KOPT-K1 (cell line): ENCODE results near the gene SOX5.

Experiments used
- H3K27ac ChIP-seq: fragments of 200-600 bp; sonication (generic); 2 replicates; pipeline ENCODE4 v1.5.1; 2016; ENCODE audit warnings: antibody characterized with exemption, mild to moderate bottlenecking, low read depth, low read length; ENCODE audit not compliant: poor library complexity, severe bottlenecking
- H3K36me3 ChIP-seq: fragments of 200-600 bp; sonication (generic); 2 replicates; pipeline ENCODE4 v1.5.1; 2017; ENCODE audit warnings: antibody characterized with exemption, mild to moderate bottlenecking, low read length, moderate library complexity; ENCODE audit not compliant: insufficient read depth
- H3K9me3 ChIP-seq: fragments of 200-600 bp; sonication (generic); 2 replicates; pipeline ENCODE4 v1.5.1; 2017; ENCODE audit warnings: antibody characterized with exemption, low read length, mild to moderate bottlenecking; ENCODE audit not compliant: insufficient read depth, poor library complexity, severe bottlenecking

SOX5 gene

DNA sequence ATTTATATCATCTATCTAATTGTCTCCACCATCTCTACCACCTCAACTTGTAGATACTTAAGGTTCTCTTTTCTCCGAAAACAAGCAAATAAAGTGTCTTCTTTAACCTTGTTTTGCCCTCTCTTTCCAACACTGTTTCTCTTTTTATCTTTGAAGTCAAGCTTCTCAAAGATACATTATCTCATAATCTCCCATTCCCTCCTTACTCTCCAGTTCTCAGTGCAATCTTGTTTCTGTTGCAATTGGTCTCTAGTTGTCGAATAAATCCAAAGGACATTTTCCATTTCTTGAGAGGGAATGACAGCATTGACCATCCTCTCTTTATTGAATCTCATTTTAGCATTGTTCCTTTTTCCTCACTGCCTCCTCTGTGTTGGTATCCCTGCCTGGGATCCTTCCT lies 383.3 kb downstream of the SOX5 start:
- Histone ChIP-seq H3K27ac (no peak overlapping the region), H3K36me3 (no peaks in the 10 kb centered on the region), H3K9me3 (no peaks in the 10 kb centered on the region)

DNA sequence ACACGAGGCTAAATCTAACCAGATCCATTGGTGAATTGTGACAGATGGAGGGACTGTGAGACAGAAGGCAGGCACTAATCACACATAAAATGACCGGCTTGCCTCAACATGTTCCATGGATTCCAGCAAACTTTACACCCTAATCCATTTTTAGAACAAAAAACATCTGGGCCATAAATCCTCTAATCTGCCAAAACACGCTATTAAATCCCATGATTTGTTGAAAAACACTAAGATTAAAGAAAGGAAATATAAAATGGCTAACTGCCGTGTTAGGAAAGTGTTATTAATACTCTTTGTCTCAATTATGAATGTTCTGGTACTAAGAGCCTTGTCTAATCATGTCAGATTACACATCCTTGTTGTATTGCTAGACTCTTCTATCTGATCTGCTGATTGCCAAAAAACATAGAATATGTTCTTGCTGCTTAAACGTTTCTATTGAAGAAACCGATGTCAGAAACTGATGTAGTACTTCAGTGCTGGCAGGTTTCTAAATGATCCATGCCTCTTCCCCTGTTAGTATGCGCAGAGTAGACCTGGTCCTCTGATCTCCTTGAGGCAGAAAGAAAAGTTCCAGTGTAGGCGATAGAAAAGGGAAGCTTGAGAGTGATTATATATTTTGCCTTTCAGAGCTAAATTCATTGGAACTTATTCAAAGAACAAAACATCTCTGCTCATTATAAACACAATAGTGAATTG lies 384.9 kb downstream of the SOX5 start:
- H3K9me3 ChIP-seq = no peaks in the 10 kb centered on the region
- no peak overlapping the region for H3K27ac ChIP-seq
- no peaks in the 10 kb centered on the region for H3K36me3 ChIP-seq

DNA sequence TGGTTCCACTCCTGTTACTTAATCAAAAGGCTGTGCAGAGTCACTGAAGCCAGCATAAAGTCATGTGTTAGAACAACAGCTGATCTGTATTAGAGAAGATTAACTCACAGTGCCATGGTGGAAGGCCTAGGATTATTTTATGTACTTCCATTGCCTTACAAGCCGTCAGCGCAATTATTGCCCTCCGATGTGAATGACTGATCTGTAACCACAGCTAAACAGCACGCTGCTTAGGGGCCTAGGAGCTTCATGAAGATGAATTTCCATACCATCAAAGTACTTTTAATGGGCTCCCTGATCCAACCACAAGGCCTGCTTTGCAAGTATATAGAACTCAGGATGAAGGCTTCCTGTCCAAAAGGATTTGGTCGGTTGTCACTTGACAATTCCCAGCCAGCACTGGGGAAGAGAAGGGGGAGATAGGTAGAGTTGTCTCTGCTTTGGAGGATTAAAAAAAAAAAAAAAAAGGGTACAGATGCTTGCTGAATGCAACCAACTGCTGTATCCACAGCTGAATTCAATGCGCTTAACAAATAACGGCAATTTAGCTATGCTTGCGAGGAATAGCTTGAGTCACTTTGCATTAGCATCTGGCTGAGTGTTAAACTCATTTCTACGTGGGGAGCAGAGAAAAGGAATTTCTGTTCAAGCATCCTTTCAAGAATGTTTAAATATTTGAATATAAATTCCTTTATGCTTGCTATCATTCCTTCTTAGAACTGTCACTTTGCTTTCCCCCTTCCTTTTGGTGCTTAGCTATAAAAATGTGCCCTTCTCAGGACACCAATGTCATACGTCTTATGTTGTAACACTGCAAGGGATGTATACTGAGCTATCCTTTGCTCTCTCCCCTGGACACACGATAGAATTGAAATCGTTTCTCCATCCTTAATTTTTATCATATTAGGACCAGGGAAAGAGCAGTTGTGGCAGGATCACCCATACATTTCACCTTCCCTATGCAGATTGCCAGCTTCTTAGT lies 387.8 kb downstream of the SOX5 start:
- no peaks in the 10 kb centered on the region for H3K36me3 ChIP-seq
- no peaks in the 10 kb centered on the region for H3K9me3 ChIP-seq
- no peak overlapping the region for H3K27ac ChIP-seq

DNA sequence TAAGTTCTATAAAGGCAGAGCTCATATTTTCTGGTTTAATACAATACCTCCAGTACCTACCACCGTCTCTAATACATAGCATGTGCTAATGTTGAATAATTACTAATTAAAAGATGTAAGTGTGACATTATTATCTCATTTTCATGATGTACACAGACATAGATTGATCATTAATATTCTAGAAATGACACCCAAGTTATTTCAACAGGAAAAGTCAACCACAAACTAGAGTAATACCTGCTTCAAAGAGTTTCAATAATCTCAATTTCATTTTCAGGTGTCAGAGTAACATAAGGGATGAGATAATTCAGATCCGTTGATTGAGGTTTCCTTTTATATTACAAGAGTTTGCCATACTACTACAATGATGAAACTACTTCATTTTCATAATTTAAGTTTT lies 388.9 kb downstream of the SOX5 start:
- no peak overlapping the region for H3K27ac ChIP-seq
- H3K9me3 ChIP-seq = no peaks in the 10 kb centered on the region
- no peaks in the 10 kb centered on the region for H3K36me3 ChIP-seq

DNA sequence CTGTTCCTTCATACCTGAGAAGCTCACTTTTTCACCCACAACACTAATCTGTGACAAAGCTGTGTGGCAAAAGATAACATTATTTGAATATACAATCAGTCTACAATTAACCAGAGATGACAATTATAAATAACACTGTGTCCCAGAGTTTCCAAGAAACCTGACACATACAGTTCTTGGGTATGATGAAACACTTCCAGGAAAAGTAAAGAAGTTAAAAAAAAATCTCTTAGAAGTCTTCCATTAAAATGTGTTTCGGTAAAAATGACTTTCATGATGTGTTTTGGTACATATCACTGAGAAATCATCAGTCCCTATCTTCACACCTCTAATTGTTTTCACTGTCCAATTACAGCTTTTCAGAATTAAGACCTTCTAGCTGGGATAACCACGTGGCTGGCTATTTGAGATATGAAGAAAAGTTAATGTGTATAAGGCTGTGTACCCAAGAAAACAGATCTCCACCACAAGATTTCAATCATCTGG lies 390.2 kb downstream of the SOX5 start:
- Histone ChIP-seq H3K27ac (no peak overlapping the region), H3K9me3 (no peaks in the 10 kb centered on the region), H3K36me3 (no peaks in the 10 kb centered on the region)

DNA sequence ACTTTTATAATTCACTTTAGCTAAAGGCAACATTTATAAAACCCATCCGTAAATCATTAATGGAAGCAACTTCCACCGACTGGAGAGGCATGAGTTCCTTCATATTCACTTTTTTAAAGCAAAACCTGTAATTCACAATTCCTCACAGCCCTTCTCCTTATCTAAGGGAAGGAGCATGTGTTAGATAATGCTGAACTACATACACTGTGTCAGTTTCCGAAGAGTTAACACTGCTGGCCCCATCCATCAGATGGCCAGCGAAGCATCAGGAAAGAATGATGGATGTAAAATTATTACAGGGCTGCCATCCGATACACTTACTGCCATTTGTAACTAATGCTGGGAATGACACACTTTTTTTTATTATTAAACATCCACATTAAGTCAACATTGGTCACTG lies 392.8 kb downstream of the SOX5 start:
- H3K9me3 ChIP-seq = no peaks in the 10 kb centered on the region
- H3K27ac ChIP-seq = no peak overlapping the region
- H3K36me3 ChIP-seq = no peaks in the 10 kb centered on the region

DNA sequence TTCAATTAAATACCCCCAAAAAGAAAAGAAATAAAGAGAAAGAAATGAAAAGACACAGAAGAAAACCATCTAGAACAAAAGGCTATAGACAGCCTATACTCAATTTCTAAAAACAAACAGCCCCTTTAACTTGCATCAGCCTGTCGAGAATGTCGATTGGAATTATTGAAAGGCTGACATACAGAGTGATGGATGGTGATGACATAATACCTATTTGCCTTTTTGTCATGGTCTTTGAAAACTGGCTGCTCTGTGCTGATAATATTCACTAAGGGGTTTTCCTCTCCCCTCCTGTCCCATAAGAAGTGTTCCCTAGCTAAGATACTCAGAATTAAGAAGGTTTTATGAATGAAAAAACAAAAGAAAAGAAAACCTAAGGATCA lies 393.7 kb downstream of the SOX5 start:
- no peaks in the 10 kb centered on the region for H3K9me3 ChIP-seq
- no peaks in the 10 kb centered on the region for H3K36me3 ChIP-seq
- H3K27ac ChIP-seq = no peak overlapping the region

DNA sequence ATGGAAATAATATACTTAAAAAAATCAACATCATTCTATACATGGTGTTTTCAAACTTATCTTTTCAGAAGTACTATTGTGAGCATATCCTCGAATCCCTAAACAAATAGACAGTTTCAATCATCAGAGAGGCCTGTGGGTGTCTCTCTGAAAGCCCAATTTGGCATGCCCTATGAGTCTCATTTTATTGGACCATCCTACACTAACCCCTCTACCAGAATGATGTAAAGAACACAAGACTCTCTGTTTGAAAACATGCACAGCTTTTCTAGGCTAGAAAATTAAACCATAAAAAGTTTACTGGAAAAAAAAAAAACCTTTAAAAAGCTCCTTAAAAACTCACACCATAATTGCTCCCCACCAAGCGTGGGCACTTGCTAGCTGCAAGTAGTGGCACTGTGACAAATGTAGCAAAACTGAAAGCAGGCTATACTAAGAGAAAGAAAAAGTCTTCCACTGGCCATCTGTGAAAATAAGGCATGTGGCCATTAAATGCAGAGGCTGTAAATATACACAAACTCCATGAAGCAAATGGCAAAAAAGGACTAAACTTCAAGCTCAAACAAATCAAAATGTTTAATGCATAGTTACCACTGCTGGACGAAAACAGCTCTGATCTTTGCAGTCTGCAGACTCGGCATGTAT lies 394.2 kb downstream of the SOX5 start:
- Histone ChIP-seq H3K27ac (no peak overlapping the region), H3K9me3 (no peaks in the 10 kb centered on the region), H3K36me3 (no peaks in the 10 kb centered on the region)

DNA sequence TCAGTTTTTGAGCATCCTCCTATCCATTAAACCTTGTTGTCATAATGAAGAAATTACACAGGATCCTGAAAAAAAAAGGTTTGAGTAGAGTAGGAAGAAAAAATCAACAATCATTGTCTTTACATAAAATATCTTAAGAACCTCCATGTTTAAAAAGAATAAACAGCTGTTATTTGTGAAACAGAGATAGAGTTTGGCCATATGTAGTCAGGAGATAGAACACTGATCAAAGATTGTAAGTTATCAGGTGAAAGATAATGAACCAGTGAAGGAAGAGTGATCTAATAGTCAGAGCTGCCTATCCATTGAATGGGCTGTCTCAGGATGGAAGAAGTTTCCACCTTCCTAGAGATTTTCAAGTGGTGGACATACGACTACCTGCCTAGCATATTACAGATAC lies 397.1 kb downstream of the SOX5 start:
- no peaks in the 10 kb centered on the region for H3K9me3 ChIP-seq
- no peaks in the 10 kb centered on the region for H3K36me3 ChIP-seq
- H3K27ac ChIP-seq = no peak overlapping the region

DNA sequence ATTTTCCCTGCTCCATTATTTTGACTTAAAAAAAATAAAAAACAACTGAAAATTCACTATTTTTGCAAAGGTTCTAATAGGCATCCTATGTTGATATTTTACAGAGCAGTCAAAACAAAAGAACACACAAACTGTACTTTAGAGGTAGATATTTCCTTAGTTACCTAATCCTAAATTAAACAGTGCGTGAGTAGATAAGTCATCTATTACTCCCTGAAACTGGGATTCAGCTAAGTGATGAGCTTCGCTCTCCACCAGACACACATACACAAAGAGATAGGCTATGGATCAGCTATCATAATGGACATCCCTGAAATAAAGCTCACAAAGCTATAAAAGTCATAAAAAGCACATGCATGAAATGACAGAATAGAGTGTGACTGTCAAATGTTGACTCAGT lies 398.7 kb downstream of the SOX5 start:
- Histone ChIP-seq H3K36me3 (no peaks in the 10 kb centered on the region), H3K27ac (no peak overlapping the region)

DNA sequence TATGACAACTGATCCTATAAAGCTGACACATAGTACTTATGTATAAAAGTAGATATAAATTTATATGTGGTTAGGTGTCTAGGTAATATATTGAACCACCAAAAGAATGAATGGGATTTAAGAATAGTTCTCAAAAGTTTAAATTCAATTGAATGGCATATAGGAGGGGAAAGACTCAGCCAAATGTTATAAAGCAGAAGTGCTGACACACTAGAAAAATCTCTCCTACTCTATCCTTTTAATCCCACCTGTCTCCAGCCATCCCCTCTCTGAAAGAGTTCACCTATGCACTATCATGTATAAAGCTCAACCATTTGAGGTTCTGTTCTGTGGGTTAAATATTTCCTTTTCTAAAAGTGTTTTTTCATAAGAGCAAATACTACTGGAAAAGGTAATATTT lies 400.7 kb downstream of the SOX5 start:
- no peaks in the 10 kb centered on the region for H3K36me3 ChIP-seq
- H3K27ac ChIP-seq = no peak overlapping the region
- H3K9me3 ChIP-seq = no peaks in the 10 kb centered on the region

More for the DNA sequence above, 398.7 kb downstream of the SOX5 start:
- H3K9me3 ChIP-seq = no peaks in the 10 kb centered on the region

DNA sequence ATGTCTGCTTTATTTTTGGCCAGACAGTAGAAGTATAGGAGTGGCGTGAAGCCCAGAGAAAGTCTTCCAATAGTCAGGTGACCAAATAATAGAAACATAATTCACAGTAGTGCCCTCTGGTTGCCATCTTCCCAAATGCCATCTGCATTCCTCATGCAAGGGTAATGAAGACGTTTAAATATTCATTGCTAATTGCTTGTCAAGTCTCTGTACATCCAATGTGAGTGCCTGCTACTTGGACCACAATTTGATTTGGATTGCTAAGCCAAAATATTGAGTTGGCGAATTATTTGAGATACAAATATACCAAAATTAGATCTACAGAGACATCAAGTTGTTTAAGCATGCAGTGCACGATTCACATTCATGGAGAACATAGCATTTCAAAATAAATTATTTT lies 402.7 kb downstream of the SOX5 start:
- Histone ChIP-seq H3K9me3 (no peaks in the 10 kb centered on the region), H3K36me3 (no peaks in the 10 kb centered on the region), H3K27ac (no peak overlapping the region)

DNA sequence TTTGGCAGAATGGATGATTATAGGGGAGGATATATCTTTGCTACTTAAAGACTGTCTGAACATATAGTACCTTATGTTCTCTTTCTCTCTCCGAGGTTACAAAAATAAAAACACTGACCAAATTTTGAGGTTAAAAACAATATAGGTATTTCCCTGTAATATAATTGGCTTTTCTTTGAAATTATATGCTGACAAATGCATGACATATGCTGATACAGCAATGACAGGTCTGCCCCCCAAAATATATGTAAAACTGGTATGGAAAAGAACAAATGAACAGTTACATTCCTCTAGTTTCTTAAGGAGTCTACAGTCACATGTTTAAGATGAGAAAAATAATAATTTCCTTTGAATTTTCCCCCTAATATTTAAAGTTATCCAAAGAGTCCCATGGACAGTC lies 405.7 kb downstream of the SOX5 start:
- no peak overlapping the region for H3K27ac ChIP-seq
- H3K9me3 ChIP-seq = no peaks in the 10 kb centered on the region
- no peaks in the 10 kb centered on the region for H3K36me3 ChIP-seq

DNA sequence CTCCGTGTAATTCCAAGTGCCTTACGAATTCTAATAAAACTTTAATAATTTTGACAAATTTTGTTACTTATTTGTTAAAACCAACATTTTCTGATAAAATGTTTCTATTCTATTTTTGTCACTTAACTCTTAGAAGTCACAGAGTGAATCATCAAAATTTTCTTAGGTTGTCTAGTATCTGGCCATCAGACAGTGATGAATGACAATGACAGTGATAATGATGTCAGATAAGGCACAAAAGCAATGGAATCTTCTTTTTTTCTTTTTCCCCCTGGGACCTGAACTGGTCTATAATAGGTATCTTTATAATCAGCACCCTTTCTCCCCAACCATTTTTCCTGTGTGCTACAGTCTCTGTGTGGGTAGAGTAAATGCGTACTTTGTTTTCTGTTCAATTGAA lies 407.3 kb downstream of the SOX5 start:
- Histone ChIP-seq H3K27ac (no peak overlapping the region), H3K36me3 (no peaks in the 10 kb centered on the region), H3K9me3 (no peaks in the 10 kb centered on the region)

DNA sequence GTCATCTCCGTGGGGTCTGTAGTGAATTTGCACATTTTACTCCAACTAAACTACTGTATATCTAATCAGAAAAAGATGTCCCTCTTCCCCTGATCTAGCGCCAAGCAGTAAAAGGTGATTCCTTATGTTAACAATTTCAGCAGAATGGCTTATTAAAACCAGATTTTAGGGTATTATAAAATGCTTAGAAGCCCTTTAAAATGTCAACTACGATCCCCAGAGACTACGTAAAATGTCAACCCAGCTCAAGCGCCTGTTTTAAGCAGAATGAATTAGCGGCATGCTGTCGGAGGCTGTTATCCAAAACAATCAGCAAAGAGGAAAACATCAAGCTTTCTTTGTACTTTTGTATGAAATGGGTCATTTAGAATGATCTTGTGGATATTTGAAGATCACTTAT lies 408.9 kb downstream of the SOX5 start:
- Histone ChIP-seq H3K36me3 (no peaks in the 10 kb centered on the region), H3K9me3 (no peaks in the 10 kb centered on the region), H3K27ac (no peak overlapping the region)
